Measurements from ENCODE around the gene PITPNM3.

The PITPNM3 gene

DNA sequence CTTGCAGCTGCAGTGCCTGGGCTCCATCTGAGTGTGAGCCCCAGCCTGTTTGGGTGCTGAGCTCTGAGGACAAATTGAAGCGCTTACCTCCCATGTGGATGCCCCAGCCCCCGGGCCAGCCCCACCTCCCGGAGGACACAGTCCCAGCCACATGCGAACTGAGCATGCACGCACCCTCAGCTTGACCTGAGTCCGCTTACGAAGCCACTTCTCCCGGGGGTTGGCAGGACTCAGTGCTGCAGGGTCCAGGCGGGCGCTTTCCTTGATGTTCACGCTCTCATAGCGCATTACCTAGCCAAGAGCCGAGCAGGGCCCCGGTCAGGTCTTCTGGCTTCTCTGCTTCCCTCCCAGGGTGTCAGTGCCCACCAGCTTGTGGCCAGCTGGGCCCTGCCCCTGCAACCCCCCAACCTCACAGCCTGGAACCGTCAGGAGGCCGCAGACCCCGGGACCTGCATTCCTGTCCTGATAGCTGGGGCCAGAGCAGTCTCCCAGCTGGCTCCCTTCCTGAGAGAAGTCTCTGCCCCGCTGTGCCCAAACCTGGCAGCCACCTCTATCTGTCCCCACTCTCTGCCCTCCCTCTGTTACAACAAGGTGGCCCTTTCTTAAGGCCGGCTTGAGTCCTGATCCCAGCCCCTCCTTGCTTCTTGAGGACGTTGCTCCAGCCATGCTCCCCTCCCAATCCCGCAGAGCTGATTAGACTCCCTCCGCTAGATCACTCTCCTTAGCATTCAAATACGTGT lies 88.1 kb downstream of the PITPNM3 start:
- no peaks in the 10 kb centered on the region for H3K9me3 ChIP-seq (ENCODE audit: severe bottlenecking)
- no peaks in the 10 kb centered on the region for H3K36me3 ChIP-seq
- no peak for DNase-seq
- no peak overlapping the region for H3K27ac ChIP-seq
- no peak overlapping the region for H3K4me3 ChIP-seq (ENCODE audit: low read depth, low read length)
- TF ChIP-seq, protein P1, sequence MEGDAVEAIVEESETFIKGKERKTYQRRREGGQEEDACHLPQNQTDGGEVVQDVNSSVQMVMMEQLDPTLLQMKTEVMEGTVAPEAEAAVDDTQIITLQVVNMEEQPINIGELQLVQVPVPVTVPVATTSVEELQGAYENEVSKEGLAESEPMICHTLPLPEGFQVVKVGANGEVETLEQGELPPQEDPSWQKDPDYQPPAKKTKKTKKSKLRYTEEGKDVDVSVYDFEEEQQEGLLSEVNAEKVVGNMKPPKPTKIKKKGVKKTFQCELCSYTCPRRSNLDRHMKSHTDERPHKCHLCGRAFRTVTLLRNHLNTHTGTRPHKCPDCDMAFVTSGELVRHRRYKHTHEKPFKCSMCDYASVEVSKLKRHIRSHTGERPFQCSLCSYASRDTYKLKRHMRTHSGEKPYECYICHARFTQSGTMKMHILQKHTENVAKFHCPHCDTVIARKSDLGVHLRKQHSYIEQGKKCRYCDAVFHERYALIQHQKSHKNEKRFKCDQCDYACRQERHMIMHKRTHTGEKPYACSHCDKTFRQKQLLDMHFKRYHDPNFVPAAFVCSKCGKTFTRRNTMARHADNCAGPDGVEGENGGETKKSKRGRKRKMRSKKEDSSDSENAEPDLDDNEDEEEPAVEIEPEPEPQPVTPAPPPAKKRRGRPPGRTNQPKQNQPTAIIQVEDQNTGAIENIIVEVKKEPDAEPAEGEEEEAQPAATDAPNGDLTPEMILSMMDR (IDR thresholded peaks at IDR 0.05; ENCODE audit: low read depth, low read length), result no peak
- no peaks in the 10 kb centered on the region for H3K27me3 ChIP-seq (ENCODE audit: insufficient read depth, low read depth, severe bottlenecking)

DNA sequence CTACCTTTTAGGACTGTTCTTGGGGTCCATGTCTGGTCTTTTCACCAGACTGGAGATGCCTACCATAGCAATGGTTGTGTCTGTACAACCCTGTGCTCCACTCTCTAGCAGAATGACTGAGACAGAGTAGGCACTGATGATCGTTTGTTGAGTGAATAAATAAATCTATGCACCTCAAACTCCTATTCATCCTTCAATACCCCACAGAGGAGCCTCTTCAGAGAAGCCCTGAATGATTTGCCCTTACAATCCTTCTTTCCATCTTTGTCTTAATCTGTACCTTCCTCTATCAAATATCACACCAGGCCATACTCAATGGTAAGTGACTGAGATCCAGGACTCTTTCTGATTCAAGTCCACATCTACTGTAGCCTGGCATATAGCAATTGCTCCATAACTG lies 88.8 kb downstream of the PITPNM3 start:
- Histone ChIP-seq H3K27me3 (ENCODE audit: insufficient read depth, low read depth, severe bottlenecking) (no peaks in the 10 kb centered on the region), H3K9me3 (ENCODE audit: severe bottlenecking) (no peaks in the 10 kb centered on the region), H3K27ac (no peak overlapping the region), H3K36me3 (no peaks in the 10 kb centered on the region), H3K4me3 (ENCODE audit: low read depth, low read length) (no peak overlapping the region)
- TF ChIP-seq, protein P1 (IDR thresholded peaks at IDR 0.05; ENCODE audit: low read depth, low read length), result no peak
- no peak for DNase-seq

DNA sequence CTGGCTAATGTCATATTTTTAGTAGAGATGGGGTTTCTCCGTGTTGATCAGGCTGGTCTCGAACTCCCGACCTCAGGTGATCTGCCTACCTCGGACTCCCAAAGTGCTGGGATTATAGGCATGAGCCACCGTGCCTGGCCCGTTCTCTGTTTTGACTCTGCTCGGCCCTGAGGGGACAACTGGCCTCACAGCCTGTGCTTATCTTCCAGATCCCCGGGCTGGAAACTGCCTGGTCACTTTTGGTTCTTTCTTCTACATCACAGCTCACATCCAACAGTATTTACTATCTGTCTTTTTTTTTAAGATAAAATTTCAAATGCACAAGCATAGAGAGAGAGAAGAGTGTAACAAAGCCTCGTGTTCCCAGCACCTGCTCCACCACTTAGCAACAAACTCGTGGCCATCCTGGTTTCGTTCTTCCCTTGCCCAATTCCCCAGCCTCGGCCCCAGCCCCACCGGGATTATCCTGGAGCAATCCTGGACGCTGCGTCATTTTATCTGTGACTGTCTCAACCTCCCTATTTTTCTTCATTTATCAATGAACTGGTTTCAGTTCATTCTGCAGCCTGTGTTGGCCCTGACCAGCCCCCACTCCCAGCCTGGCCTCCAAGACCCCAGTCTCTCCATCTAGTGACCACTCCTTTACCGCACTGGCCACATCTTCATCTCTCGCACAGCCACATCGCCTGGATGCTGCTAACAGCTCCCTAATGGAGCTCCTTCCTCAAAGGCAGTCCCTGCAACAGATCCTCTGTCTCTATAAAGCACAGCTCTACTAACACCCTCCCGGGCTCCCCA lies 91.0 kb downstream of the PITPNM3 start:
- no peak overlapping the region for H3K27ac ChIP-seq
- DNase-seq, result no peak
- H3K27me3 ChIP-seq (ENCODE audit: insufficient read depth, low read depth, severe bottlenecking), result no peaks in the 10 kb centered on the region
- TF ChIP-seq, protein P1 (IDR thresholded peaks at IDR 0.05; ENCODE audit: low read depth, low read length), result no peak
- H3K4me3 ChIP-seq (ENCODE audit: low read depth, low read length), result no peak overlapping the region
- H3K9me3 ChIP-seq (ENCODE audit: severe bottlenecking), result no peaks in the 10 kb centered on the region
- H3K36me3 ChIP-seq, result no peaks in the 10 kb centered on the region

DNA sequence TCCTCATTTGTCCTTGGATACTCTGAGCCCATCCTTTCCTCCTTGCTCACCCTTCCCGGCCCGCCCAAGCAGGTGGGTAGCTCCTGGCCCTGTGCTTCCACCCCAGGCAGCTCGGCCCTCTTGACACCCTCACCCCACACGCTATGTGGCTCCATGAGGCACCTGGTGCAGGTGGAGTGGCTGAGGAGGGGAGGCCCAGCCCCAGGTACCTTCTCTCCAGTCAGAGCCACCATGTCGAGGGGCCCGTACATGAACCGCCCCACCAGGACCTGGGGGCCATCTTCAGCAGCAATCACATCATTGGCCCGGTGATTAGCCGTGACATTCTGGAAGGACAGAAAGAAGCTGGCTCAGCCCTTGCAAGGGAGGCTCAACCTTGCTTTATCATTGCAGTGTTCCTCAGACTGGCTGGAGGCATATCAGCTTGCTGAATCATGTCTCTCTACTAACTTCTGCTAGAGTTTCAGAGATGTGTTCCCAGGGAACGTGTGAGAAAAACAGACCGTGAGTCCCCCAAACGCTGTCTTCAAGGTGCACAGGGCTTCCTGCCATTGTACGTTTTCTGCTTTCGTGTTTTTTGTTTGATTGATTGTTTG lies 91.8 kb downstream of the PITPNM3 start:
- H3K9me3 ChIP-seq (ENCODE audit: severe bottlenecking), result no peaks in the 10 kb centered on the region
- no peak for DNase-seq
- H3K36me3 ChIP-seq, result no peaks in the 10 kb centered on the region
- TF ChIP-seq, protein P1 (IDR thresholded peaks at IDR 0.05; ENCODE audit: low read depth, low read length), result no peak
- H3K27me3 ChIP-seq (ENCODE audit: insufficient read depth, low read depth, severe bottlenecking), result no peaks in the 10 kb centered on the region
- no peak overlapping the region for H3K4me3 ChIP-seq (ENCODE audit: low read depth, low read length)
- no peak overlapping the region for H3K27ac ChIP-seq

DNA sequence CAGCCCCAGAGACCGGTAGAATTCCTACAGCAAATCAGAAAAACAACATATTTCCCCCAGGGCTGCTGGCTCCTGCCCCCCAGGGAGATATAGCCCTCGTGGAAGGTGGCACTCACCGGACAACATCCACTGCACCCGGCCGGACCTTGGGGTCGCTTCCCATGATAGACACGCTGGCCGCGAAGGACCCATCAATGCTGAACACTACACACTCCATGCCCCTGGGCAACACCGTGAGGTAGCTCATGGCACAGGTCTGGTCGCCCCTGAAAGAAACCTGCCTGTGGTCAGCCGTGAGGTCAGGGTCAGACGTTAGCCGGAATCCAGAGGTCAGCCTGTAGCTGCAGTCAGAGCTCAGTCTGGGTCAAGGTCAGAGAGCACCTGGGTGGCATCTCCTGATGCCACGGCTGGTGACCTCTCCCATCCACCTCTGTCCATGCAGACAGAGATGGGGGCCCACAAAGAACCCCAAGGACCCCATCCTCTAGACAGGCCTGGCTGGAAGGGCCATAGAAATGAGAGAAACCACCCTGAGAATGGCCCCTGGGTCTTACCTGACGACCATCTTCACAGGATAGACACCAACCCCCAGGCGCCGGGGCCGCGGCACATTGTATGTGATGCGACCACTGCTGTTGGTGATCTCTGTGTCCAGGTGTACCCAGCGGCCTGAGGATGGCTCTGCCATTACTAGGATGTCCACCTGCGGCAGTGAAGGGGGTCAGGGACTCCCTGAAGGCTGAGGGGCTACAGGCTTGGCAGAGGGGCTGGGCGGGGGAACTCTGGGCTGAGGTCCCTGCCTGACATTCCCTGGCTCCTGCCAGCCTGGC lies 92.5 kb downstream of the PITPNM3 start:
- no peaks in the 10 kb centered on the region for H3K9me3 ChIP-seq (ENCODE audit: severe bottlenecking)
- H3K27me3 ChIP-seq (ENCODE audit: insufficient read depth, low read depth, severe bottlenecking), result no peaks in the 10 kb centered on the region
- no peak overlapping the region for H3K4me3 ChIP-seq (ENCODE audit: low read depth, low read length)
- TF ChIP-seq, protein P1 (IDR thresholded peaks at IDR 0.05; ENCODE audit: low read depth, low read length), result no peak
- DNase-seq, result no peak
- no peaks in the 10 kb centered on the region for H3K36me3 ChIP-seq
- H3K27ac ChIP-seq, result no peak overlapping the region
